ENCODE data around the gene C6orf118.

The C6orf118 gene

GRCh38 chr6:165308926-165309731, at the start of gene C6orf118:
Gene C6orf118 (minus strand): TSS chr6:165309605. CDS start chr6:165309586, 19 bp downstream.
- peak in 1 of 2 donors; percentile 7 for DNase-seq

- no peak for DNase-seq
Measured at GRCh38 chr6:165345700-165346099, 36.3 kb upstream of the C6orf118 start.

DNA sequence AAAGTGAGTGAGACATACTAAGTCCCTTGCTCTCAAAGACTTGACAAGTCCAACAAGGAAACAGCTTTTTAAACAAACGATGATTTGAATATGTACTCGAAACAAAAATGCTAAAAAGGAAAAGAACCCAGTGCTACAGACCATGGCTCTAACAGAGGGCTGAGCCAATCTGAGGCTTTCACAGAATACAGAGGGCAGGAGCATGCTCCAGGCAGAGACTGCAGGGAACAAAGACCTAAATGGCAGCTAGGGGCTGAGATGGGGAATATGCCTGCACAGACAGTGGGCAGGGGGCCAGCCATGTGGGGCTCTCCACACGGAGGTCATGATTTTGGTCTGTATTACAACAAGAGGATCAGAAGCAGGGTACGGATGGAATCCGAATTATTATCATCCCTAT, 31.1 kb upstream of the C6orf118 start:
- no peak for DNase-seq

DNA sequence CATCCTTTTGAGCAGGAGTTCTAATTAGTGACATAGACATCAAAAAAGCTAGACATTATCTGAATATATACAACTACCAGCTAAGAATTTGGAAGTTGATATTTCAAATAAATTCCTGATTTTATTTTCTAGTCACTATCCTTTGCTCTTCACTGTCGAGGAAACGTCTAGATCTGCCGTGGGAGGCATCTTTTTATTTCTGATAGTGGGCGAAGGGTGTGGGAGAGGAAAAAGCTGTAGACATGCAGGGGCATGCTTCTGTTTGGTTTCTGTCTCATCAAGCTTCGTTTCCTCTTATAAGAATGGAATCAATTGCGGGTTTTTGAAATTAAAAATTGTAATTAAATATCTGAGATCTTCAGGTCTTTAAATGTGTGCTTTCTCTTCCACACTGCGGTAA, 16.2 kb upstream of the C6orf118 start:
- no peak for DNase-seq

DNA sequence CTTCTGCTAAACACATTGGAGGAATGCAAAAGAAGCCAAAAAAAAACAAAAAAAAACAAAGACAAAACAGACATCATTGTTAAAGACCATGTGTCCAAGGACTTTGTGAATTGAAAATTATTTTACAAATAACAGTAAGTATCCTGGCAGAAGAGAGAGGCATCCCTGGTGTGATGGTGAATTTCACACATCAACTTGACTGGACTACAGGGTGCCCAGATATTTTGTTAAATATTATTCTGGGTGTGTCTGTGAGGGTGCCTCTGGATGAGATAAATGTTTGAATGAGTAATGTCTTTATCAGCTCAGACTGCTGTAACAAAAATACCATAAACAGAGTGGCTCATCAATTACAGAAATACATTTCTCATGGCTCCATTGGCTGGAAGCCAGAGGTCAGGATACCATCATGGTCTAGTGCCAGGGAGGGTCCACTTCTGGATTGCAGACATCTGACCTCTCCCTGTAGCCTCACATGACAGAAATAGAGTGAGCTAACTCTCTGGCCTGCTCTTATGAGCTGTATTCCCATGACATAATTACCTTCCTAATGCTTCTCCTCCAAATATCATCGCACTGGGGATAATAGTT, 12.2 kb upstream of the C6orf118 start:
- DNase-seq: no peak

- no peak for DNase-seq
Measured at GRCh38 chr6:165321150-165321549, 11.7 kb upstream of the C6orf118 start.

DNA sequence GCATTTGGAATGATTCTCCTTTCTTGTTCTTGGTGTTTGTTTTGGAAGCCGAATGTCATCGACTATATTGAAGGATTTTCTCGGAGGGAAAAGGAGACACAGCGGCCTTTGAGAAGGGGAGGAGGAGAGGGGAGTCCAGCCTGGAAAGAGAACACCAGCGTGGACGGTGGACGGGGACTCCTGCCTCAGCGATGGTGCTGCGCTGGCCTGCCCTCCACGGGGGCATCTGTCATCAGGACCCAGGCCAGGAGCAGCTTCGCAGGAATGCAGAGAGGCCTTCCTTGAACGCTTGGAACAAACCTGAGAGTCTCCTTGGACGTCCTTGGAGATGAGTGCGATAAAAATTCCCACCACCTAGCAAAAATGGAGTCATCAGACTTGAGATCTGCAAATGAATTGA, 8.3 kb upstream of the C6orf118 start:
- no peak for DNase-seq

GRCh38 chr6:165306955-165307354, 2.5 kb downstream of the C6orf118 start:
- no peak for DNase-seq

GRCh38 chr6:165301372-165302246, 7.8 kb downstream of the C6orf118 start:
- no peak for DNase-seq

- DNase-seq: no peak
Measured at GRCh38 chr6:165300422-165300936, 8.9 kb downstream of the C6orf118 start.

- no peak for DNase-seq
Measured at GRCh38 chr6:165298875-165299274, 10.5 kb downstream of the C6orf118 start.

GRCh38 chr6:165298402-165298801, 11.0 kb downstream of the C6orf118 start:
- DNase-seq: no peak

- no peak for DNase-seq
Measured at GRCh38 chr6:165292657-165293056, 16.7 kb downstream of the C6orf118 start.

- no peak for DNase-seq
Measured at GRCh38 chr6:165274611-165275010, 34.8 kb downstream of the C6orf118 start.

- DNase-seq: no peak
Measured at GRCh38 chr6:165272585-165272984, 36.8 kb downstream of the C6orf118 start.

- no peak for DNase-seq
Measured at GRCh38 chr6:165268987-165269386, 40.4 kb downstream of the C6orf118 start.

DNA sequence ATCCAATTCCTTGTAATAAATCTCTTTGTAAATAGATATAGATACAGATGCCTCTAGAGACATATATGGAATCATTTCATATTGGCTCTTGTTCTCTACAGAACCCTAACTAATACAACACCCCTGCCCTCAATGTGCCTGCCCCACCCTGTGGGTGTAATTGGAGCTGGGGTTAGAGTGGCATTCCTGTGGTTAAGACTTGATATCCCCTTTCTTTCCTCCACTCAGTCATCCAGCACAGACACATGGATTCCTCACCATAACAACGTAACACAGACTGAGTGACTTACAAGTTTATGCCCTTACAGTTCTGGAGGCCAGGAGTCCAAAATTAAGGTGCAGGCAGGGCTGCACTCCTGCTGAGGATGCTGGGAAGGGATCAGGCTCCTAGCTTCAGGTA, 42.8 kb downstream of the C6orf118 start:
- no peak for DNase-seq

DNA sequence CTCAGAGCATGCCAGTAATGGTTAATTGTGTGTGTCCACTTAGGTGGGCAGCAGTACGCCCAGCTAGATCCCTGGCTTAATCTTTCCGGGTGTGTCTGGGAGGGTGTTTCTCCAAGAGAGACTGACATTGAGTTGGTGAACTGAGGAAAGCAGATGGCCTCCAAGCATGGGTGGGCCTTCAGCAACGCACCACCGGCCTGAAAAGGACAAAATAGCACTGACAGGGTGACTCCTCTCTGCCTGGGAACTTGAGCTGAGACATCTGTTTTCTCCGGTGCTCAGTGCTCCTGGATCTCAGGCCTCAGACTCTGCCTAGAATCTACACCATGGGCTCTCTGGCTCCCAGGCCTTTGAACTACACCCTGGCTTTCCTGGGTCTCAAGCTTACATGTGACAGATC, 43.2 kb downstream of the C6orf118 start:
- no peak for DNase-seq

GRCh38 chr6:165260462-165260861, 48.9 kb downstream of the C6orf118 start:
- DNase-seq: no peak

DNA sequence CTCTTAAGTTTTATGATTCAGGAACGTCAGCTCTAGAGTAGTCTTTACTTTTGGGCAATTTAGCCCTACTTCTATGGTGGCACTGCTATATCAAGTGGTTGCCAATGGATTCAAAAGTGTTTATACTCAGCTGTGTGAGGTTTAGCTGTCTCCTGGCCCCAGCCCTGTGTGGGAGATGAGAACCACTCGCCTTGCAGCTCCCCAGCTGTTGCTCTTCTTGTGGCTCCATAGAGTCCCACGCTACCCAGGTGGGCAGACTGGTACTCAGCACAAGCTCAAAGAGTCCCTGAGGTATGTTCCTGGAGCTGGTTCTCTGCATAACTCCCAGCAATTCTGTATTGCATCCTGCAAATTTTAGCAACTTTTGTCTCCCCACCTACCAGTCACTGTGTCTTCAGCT, 59.6 kb downstream of the C6orf118 start:
- DNase-seq: no peak

DNA sequence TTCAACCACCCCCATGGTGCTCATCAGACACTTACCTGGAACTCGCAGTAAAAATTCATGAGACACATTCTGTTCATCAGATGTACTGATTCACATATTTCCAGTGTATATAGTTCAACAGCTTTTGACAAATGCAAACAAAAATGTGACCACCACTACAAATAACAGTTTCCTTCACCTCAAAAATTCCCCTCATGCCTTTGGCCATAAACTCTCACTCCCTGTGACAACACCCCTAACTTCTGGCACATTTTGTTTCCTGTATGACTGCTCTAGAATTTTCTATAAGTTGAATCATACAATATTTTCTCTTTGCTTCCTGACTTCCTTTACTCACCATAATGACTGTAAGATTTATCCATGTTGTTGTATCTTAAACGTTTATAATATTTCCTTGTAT, 63.7 kb downstream of the C6orf118 start:
- DNase-seq: no peak

GRCh38 chr6:165245287-165245686, 64.1 kb downstream of the C6orf118 start:
- no peak for DNase-seq

- DNase-seq: no peak
Measured at GRCh38 chr6:165244524-165245247, 64.7 kb downstream of the C6orf118 start.

Data from stimulated activated CD4-positive, alpha-beta T cell treated with anti-CD3 and anti-CD28 coated beads, Interleukin-2, amount 100 ng/mL, for 24 hours (primary cell).